Measurements from ENCODE around the gene XPOT.
"Not testable (repeated sequence)": the region's sequence is repeated elsewhere in the genome, so short reads cannot be mapped to it uniquely, and the experiment has no call there.

XPOT gene

GRCh38 chr12:64403707-64404469 lies at the start of gene XPOT:
Gene XPOT, plus strand, starts transcription at chr12:64404392. Its CDS starts 5,644 bp downstream, at chr12:64410036.
- TF ChIP-seq CTCF (conservative IDR thresholded peaks at IDR 0.05; ENCODE audit: low read depth, low read length), result no peak
- DNase-seq (ENCODE audit: low read depth), result peak; percentile 95
- peak within 1 kb of the TSS; percentile 70 for H3K4me3 ChIP-seq (ENCODE audit: low read length)

GRCh38 chr12:64356209-64356608 lies 48.0 kb upstream of the XPOT start:
- H3K4me3 ChIP-seq (ENCODE audit: low read length); DNase-seq (ENCODE audit: low read depth): not testable (repeated sequence)

GRCh38 chr12:64361173-64361572 lies 43.0 kb upstream of the XPOT start:
- DNase-seq (ENCODE audit: low read depth); H3K4me3 ChIP-seq (ENCODE audit: low read length): not testable (repeated sequence)

GRCh38 chr12:64362721-64363305 lies 41.4 kb upstream of the XPOT start:
- no peak for TF ChIP-seq CTCF (conservative IDR thresholded peaks at IDR 0.05; ENCODE audit: low read depth, low read length)
- H3K4me3 ChIP-seq (ENCODE audit: low read length), result no peak overlapping the region
- no peak for DNase-seq (ENCODE audit: low read depth)

- no peak for DNase-seq (ENCODE audit: low read depth)
- no peak for TF ChIP-seq CTCF (conservative IDR thresholded peaks at IDR 0.05; ENCODE audit: low read depth, low read length)
Measured at GRCh38 chr12:64383675-64384074, 20.5 kb upstream of the XPOT start.

GRCh38 chr12:64385019-64385418 lies 19.2 kb upstream of the XPOT start:
- no peak for TF ChIP-seq CTCF (conservative IDR thresholded peaks at IDR 0.05; ENCODE audit: low read depth, low read length)
- no peak for DNase-seq (ENCODE audit: low read depth)
- H3K4me3 ChIP-seq (ENCODE audit: low read length), result no peak overlapping the region

More at GRCh38 chr12:64383675-64384074, 20.5 kb upstream of the XPOT start:
- no peak overlapping the region for H3K4me3 ChIP-seq (ENCODE audit: low read length)

GRCh38 chr12:64385468-64385867 lies 18.7 kb upstream of the XPOT start:
- TF ChIP-seq CTCF (conservative IDR thresholded peaks at IDR 0.05; ENCODE audit: low read depth, low read length), result no peak
- no peak overlapping the region for H3K4me3 ChIP-seq (ENCODE audit: low read length)
- no peak for DNase-seq (ENCODE audit: low read depth)

- TF ChIP-seq CTCF (conservative IDR thresholded peaks at IDR 0.05; ENCODE audit: low read depth, low read length), result no peak
- H3K4me3 ChIP-seq (ENCODE audit: low read length), result no peak overlapping the region
- no peak for DNase-seq (ENCODE audit: low read depth)
Measured at GRCh38 chr12:64387197-64387816, 16.9 kb upstream of the XPOT start.

All from retinal pigment epithelial cell (primary cell).